Measurements from ENCODE around the gene GPC1. TPM values are rescaled to one million over a fixed set of nuclear protein-coding genes. Genes with fewer than 3 reads are reported as not detected.

The GPC1 gene
- total RNA-seq, 2 experiments from 2014 or later, result 0.83 to 1.2 TPM

DNA sequence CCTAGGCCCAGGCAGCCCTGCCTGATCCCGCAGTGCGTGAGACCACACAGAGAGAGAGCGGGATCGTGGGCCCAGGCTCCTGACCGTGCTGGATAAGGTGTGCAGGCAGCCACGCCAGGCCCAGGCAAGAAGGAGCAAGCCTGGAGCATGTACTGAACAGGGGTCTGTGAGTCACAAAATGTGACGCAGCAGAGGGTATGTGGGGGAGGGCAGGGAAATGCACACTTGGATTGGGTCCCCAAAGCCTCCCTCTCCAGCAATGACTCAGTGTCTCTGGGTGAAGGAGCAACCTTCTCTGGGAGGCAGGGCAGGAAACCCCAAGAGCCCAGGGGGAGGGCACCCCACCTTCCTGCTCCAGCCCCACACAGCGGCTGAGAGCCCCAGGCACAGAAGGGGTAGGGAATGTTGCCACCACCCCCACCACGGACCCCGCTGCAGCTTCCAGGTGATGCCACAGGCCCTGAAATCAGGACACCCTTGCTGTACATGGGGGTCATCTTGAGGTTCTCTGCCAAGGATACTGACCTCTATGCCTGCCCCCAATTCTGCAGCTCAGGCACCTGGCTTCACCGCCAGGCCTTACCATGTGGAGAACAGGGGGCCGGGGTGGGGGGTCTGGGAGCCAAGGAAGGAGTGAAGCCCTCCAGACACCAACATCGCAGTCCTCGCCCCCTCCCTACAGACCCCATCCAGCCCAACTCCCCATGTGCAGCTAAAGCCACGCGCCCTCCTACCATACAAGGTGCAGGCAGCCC is 1.3 kb upstream of the GPC1 start:
- TF ChIP-seq, protein P1, sequence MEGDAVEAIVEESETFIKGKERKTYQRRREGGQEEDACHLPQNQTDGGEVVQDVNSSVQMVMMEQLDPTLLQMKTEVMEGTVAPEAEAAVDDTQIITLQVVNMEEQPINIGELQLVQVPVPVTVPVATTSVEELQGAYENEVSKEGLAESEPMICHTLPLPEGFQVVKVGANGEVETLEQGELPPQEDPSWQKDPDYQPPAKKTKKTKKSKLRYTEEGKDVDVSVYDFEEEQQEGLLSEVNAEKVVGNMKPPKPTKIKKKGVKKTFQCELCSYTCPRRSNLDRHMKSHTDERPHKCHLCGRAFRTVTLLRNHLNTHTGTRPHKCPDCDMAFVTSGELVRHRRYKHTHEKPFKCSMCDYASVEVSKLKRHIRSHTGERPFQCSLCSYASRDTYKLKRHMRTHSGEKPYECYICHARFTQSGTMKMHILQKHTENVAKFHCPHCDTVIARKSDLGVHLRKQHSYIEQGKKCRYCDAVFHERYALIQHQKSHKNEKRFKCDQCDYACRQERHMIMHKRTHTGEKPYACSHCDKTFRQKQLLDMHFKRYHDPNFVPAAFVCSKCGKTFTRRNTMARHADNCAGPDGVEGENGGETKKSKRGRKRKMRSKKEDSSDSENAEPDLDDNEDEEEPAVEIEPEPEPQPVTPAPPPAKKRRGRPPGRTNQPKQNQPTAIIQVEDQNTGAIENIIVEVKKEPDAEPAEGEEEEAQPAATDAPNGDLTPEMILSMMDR (IDR thresholded peaks at IDR 0.05), result no peak
- H3K4me3 Mint-ChIP-seq, result peak overlapping the region; percentile 76
- CTCF ChIA-PET, result no interaction called here
- intact Hi-C loops (cut with micrococcal nuclease), result no loop called here
- POLR2A ChIA-PET, result no interaction called here
- ATAC-seq, result peak; percentile 24
- no peak overlapping the region for H3K27ac Mint-ChIP-seq
- DNase-seq, result peak; percentile 64
- no peaks in the 10 kb centered on the region for H3K36me3 Mint-ChIP-seq (ENCODE audit: low read depth)
- peaks cover 19% of the 10 kb centered on the region for H3K27me3 Mint-ChIP-seq
- no peaks in the 10 kb centered on the region for H3K9me3 Mint-ChIP-seq
- peaks cover 7% of the 10 kb centered on the region for H3K4me1 Mint-ChIP-seq (ENCODE audit: low read depth)

DNA sequence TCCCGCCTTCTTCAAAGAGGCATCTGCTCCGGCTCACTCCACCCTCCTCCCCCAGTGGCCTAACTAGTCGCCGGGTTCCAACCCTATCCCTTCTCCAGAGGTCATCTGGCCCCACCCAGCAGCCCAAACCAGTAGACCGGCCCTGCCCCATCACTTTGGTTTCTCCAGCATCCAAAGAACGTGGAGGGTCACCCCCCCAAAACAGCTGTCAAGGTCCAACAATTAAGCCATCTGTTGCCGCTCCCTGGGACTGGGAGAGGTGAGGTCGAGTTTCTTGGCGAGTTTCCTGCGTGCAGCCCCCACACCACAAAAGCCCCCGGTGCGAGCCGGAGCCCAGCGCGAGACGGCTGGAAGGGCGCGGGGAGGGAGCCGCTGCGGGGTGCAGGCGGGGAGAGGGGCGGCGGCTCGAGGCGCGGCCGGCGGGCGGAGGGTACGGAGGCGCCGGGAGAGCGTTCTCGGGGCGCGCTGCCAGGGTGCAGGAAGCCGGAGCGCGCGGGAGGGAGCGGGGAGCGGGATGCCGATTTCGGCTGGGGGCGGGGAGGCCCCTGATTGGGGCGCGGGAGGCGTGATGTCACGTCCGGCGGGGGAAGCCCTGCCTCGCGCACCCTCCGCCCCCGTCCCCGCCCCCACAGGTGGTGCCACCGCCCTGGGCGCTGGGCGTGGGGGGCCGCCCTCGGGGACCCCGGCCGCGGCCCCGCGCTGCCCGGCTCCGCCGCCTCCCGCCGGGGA is 571 bp upstream of the GPC1 start:
- Mint-ChIP-seq H3K27me3 (peaks cover 19% of the 10 kb centered on the region), H3K27ac (peak overlapping the region; percentile 42), H3K4me1 (ENCODE audit: low read depth) (peaks cover 7% of the 10 kb centered on the region), H3K4me3 (peak overlapping the region; percentile 76), H3K36me3 (ENCODE audit: low read depth) (no peaks in the 10 kb centered on the region), H3K9me3 (no peaks in the 10 kb centered on the region)
- intact Hi-C loops (cut with micrococcal nuclease), result no loop called here
- ATAC-seq, result peak; percentile 73
- peak; percentile 83 for DNase-seq
- TF ChIP-seq, protein P1 (IDR thresholded peaks at IDR 0.05), result no peak
- ChIA-PET CTCF (no interaction called here), POLR2A (no interaction called here)

DNA sequence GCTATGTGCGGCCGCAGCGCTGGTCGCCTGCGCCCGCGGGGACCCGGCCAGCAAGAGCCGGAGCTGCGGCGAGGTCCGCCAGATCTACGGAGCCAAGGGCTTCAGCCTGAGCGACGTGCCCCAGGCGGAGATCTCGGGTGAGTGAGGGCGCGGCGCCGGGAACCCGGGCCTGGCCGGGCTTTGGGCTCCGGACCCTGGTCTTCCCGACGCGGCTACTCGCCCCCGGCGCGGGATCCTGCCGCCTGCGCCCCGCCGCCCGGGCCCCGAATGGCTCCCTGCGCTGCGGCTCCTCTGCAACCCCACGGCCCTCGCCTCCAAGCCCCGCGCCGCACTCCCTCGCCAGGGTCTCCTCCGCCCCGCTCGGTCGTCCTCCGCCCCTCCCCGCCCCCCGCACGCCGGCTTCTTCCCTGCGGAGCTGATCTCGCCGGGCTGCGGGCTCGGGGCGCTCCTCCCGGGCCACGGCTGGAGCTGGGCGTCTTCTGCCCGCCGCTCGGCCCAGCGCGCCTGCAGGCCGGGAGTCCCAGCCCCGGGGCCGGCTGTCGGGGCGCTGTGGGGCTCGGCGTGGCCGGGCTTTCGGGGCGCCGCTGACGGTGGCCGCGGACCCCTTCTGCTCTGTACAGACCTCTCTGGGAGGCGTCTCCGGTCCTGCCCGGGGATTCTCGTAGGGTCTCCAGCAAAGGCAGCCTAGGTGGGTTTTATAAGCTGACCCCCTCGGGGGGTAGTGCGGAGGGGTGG is 652 bp downstream of the GPC1 start:
- Mint-ChIP-seq H3K36me3 (ENCODE audit: low read depth) (no peaks in the 10 kb centered on the region), H3K4me3 (peak overlapping the region; percentile 42), H3K4me1 (ENCODE audit: low read depth) (peaks cover 7% of the 10 kb centered on the region), H3K9me3 (no peaks in the 10 kb centered on the region), H3K27me3 (peaks cover 19% of the 10 kb centered on the region), H3K27ac (no peak overlapping the region)
- DNase-seq (peak; percentile 20), ATAC-seq (peak; percentile 1)
- ChIA-PET CTCF (interaction anchor here (1.1 to 1.6 kb wide), 3 partner anchors 8 to 375 kb away, joined by 3 to 9 read pairs (median 4); no protein-coding TSS in a partner anchor), POLR2A (no interaction called here)
- intact Hi-C loops (cut with micrococcal nuclease), result no loop called here
- TF ChIP-seq, protein P1 (IDR thresholded peaks at IDR 0.05), result no peak

DNA sequence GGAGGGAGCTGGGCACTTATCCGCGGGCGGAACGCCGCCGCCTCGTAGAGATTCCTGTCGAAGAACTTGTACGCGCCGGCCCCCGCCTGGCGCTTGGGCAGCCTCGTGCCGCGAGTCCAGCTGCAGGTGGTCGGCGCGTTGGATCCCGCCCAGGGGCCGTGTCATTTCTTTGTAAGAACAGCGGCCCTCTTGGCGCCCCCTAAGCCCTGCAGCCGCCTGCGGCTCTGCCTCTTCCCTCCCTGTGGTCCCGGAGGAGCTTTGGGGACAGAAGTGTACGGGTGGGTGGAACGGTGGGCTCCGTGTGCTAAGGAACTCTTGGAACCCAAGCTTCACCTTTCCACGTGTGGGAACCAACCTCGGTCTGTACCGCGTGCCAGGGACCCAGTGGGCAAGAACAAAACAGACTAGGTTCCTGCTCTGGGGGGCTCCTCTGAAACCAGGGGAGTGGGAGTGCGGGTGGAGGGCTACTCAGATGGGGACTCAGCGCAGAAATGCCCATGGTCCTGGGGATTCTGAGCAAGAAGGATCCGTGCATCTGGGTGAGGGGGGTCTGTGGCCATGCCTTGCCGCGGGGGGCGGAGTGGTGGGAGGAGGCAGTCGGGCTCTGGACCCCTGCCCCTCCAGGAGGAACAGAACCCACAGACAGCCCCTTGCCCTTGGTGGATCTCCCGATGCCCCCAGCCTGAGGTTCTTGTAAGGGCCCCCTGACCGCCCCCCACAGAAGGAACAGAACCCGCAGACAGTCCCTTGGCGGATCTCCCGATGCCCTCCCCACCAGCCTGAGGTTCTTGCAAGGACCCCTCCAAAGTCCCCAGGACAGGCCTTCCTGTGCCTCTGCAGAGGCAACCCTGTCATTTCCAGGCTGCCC is 1.5 kb downstream of the GPC1 start:
- ATAC-seq, result no peak
- no peaks in the 10 kb centered on the region for H3K9me3 Mint-ChIP-seq
- H3K4me3 Mint-ChIP-seq, result peak overlapping the region; percentile 42
- no peak overlapping the region for H3K27ac Mint-ChIP-seq
- peak; percentile 11 for DNase-seq
- H3K27me3 Mint-ChIP-seq, result peaks cover 19% of the 10 kb centered on the region
- TF ChIP-seq, protein P1 (IDR thresholded peaks at IDR 0.05), result no peak
- no peaks in the 10 kb centered on the region for H3K36me3 Mint-ChIP-seq (ENCODE audit: low read depth)
- intact Hi-C loops (cut with micrococcal nuclease), result no loop called here
- ChIA-PET POLR2A (no interaction called here), CTCF (interaction anchor here (1.1 to 1.6 kb wide), 3 partner anchors 9 to 375 kb away, joined by 3 to 9 read pairs (median 4); no protein-coding TSS in a partner anchor)
- peaks cover 7% of the 10 kb centered on the region for H3K4me1 Mint-ChIP-seq (ENCODE audit: low read depth)

All from activated CD8-positive, alpha-beta T cell treated with anti-CD3 and anti-CD28 coated beads for 36 hours (primary cell).